NCI-H1417 treated with DMSO at 0.1 percent for 48 hours (cell line): ENCODE results near the gene CDK2.

ENCODE experiments used
- DNase-seq: peaks from one replicate; lab custom pipeline; 2025; lab: John Stamatoyannopoulos, UW

Gene CDK2

DNA sequence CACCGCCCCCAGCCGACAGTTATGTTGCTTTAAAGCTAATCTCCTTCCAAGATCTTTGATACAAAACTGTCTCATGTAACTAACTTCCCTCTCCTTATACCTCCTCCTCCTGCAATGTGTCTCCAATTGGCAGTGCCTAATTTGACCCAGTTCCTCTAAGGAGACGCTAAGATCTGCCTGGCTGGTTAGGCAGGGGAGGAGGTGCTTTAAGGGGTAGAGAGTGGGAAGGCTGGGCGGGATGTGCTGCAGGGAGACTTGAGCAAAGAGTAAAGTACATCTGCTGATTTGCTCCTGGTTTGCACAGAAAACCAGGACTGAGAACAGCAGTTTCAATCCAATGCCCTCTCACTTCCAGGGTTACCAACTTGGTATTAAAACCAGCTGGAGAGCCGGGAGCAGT, 46.9 kb downstream of the CDK2 start:
- no peak for DNase-seq

DNA sequence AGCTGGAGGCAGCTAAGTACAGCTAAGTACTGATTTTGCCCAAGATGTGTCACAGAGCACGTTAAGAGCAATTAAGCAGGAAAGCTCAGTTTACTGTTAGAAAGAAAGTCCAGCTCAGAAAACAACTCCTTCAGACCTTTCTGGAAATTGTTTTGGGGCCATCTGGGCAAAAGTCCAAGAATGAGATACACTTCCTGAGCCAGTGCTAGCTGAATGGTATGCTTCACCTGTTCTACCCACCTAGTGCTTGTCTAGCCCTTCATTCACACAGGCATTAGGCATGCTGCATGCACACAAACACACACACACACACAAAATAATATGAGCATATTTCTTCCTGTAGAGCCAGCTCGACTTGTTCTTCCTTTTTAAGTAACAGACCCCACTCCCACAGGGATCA, 47.6 kb downstream of the CDK2 start:
- DNase-seq = no peak

DNA sequence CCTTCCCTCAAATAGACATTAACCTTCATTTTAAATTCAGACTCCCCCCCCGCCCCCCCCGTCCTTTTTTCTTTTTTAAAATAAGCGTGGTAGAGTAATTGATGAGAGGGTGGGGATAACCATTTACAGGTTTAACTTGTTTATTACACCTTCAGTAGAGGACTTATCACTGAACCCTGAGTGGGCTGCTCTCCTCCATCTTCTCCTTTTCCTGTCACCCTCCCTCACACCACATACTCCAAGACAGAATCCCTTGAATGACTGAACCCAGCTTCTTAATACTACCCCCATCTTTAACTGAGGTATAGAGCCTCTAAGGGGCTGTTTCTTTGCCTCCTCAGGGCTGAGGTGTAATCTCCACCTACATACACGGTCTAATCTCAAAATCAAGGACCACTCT, 50.6 kb downstream of the CDK2 start:
- no peak for DNase-seq

DNA sequence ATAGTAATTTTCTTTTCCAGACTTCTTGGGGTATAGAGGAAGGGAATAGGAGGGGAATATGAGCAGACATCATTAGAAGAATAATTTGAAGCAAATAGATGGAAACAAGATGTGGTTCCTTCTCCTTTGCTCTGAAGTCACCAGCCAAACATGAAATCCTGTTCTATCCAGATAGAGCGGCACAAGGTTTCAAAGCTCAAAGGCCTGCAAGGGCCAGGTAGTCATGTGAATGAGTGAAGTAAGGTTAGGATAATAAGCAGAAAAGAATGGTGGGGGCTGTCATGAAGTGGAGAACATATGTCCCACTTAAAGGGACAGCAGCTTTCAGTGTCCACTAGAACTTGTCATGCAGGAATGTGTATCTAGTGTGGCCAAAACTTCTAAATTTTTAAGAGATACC, 51.7 kb downstream of the CDK2 start:
- no peak for DNase-seq

DNA sequence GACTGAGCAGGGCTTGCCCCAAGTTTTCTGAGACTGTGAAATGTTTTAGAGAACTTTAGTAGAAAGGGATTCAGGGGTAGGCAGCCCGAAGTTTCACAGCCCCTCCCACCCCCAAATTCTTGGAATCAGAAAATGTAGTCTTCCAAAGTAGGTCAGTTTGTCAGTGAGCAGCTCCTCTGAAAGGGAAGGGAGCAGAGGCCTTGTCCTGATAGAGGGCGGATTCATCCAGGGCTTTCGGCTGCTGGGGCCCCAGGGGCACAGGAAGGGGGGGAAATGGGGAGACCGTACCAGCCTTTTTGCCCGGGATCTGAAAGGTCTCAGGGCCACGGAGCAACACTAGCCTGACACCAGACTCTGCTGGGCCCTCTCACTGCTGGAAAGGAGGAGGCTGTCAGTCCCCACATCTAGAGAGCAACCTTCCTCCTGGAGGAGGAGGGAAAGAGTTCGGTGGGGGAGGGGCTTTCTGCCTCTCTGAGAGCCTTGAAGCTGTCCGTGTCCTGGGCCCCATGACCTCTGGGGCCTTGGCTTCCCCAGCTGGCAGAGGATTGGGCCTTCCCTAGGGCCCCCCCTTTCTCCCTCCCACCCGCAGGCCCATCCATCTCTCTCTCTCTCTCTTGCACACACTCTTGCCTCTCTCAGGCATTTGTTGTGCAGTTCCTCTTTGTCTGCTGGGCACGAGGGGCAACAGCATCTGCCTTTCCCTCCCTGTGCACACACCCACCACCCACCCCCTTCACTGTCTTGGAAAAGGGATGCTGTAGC, 54.0 kb downstream of the CDK2 start, which contains the start of gene IKZF4:
Gene IKZF4 (plus strand): TSS at position 621 of the 762 bp plus-strand sequence. CDS start 451 bp downstream, outside the sequence.
- DNase-seq = no peak

DNA sequence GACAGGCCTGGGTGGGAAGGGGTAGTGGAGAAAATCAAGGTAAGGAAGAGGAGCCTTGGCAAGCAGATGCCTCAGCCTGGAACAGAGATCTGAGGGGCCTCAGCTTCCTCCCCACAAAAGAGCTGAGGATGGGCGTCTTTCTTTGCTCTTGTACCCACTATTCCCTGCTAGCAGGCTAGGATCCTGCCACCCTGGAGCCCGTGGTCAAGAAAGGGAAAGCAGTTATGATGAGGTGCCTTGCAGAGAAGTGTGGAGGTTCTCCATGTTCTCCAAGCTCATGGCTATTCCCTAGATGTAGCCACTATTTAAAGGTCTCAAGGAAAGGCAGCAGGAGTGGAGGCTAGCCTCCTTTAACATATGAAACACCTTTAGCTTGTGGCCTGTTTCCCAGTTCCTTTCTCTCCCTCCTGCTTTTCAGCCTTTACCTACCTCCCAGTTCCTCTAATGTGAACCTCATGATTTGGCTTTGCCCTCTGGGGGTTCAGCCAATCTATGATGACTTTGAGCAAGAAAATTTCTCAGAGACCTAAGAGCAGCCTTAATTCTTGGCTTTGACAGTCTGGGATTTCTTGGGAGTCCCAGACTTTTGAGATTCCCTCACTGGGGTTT, 55.4 kb downstream of the CDK2 start:
- DNase-seq = no peak
